Caco-2 (cell line): Measurements from ENCODE around the gene IGSF11. TPM values are rescaled to one million over a fixed set of nuclear protein-coding genes. Genes with fewer than 3 reads are reported as not detected.

ENCODE experiments used
- BruUV-seq: library from RNA; stranded (reverse); fragments of 400-500 nt; replicated peaks from 2 replicates; lab custom pipeline; 2021; lab: Mats Ljungman, UMichigan
- CTCF ChIA-PET: fragments of 300-600 bp; sonication (Branson Sonifier 250); formaldehyde crosslinking; loops from one replicate; lab custom pipeline; 2022; ENCODE audit warnings: antibody characterized with exemption; lab: Charles Lee
- POLR2A ChIA-PET: fragments of 300-600 bp; sonication (Branson Sonifier 250); formaldehyde crosslinking; loops from one replicate; lab custom pipeline; 2022; ENCODE audit warnings: antibody characterized with exemption; lab: Charles Lee
- DNase-seq, 2 experiments: peaks; one replicate each; pipeline versions ENCODE4 v3.0.0 to v3.0.0-alpha.2; 2020 to 2022
- H3K27me3 ChIP-seq: replicated peaks from 2 replicates; pipeline ENCODE4 v1.6.0; 2011; ENCODE audit warnings: low read length; ENCODE audit not compliant: control insufficient read depth, insufficient read depth
- H3K36me3 ChIP-seq: 2 replicates; pipeline ENCODE4 v1.5.1; 2011; ENCODE audit warnings: low read length; ENCODE audit not compliant: control insufficient read depth, insufficient read depth
- H3K4me1 ChIP-seq: fragments of 250-450 bp; sonication (Bioruptor Pico); 2 replicates; pipeline ENCODE4 v1.5.1; 2020; ENCODE audit warnings: mild to moderate bottlenecking
- H3K4me3 ChIP-seq: 2 replicates; pipeline ENCODE4 v1.5.1; 2011; ENCODE audit warnings: low read depth, mild to moderate bottlenecking, control low read depth, low read length
- H3K9me3 ChIP-seq: fragments of 250-450 bp; sonication (Bioruptor Pico); 2 replicates; pipeline ENCODE4 v1.5.1; 2020; ENCODE audit warnings: mild to moderate bottlenecking, moderate library complexity
- H3K27ac Mint-ChIP-seq: one replicate; pipeline ENCODE4 v1.8.0; 2022; ENCODE audit warnings: mixed read lengths; ENCODE audit not compliant: unreplicated experiment
- H3K27me3 Mint-ChIP-seq: one replicate; pipeline ENCODE4 v1.8.0; 2022; ENCODE audit warnings: mixed read lengths; ENCODE audit not compliant: insufficient read depth, unreplicated experiment
- H3K36me3 Mint-ChIP-seq: one replicate; pipeline ENCODE4 v1.8.0; 2022; ENCODE audit warnings: mild to moderate bottlenecking, mixed read lengths; ENCODE audit not compliant: insufficient read depth, unreplicated experiment
- H3K4me1 Mint-ChIP-seq: one replicate; pipeline ENCODE4 v1.8.0; 2022; ENCODE audit warnings: low read depth, mixed read lengths; ENCODE audit not compliant: unreplicated experiment
- H3K4me3 Mint-ChIP-seq: one replicate; pipeline ENCODE4 v1.8.0; 2022; ENCODE audit warnings: mild to moderate bottlenecking, moderate library complexity, mixed read lengths; ENCODE audit not compliant: unreplicated experiment
- H3K9me3 Mint-ChIP-seq: one replicate; pipeline ENCODE4 v1.8.0; 2022; ENCODE audit warnings: mixed read lengths; ENCODE audit not compliant: unreplicated experiment
- intact Hi-C: fragments of 100-400 bp; cut with micrococcal nuclease; formaldehyde crosslinking; loops from one replicate; pipeline ENCODE4 v1.10.0; 2022; ENCODE audit not compliant: unreplicated experiment
- total RNA-seq: library from RNA; stranded (reverse); gene quantifications from 2 replicates; pipeline ENCODE4 v1.2.3, GENCODE V29; 2022
- TF ChIP-seq, protein P1 (sequence below), 2 experiments: fragments of 200-600 bp in 1 of 2; IDR thresholded peaks; 1 replicate in 1 of 2; 2 replicates in 1 of 2; pipeline versions ENCODE4 v1.5.1 to v1.8.0; 2011 to 2022; ENCODE audit warnings: antibody characterized with exemption in 1 of 2, control low read depth in 1 of 2, inconsistent platforms in 1 of 2, low read depth in 1 of 2, low read length in 1 of 2, mild to moderate bottlenecking in 1 of 2, moderate library complexity in 1 of 2; ENCODE audit not compliant: insufficient read depth in 1 of 2, severe bottlenecking in 1 of 2, unreplicated experiment in 1 of 2

Gene IGSF11
- total RNA-seq, 1 experiment from 2014 or later = 0.41 TPM

DNA sequence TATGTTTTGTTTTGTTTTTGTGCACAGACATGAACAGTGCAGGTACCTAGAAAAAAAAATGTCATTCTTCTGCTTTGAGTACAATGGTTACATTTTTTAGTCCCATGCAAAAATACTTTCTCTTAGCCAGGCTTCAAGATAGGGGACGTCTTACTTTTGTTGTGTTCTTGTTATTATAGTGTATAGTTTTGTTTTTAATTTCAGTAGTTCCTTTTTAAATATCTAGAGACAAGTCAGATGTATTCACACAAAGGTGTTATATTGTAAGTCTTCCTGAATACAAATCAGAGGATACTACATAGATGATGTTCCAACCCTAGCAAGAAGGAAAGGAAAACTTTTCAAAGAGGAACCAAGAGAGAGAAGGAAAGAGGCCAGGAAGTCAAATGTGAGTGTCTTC is 28.8 kb upstream of the IGSF11 start:
- CTCF ChIA-PET = no interaction called here
- Histone ChIP-seq H3K36me3 (no peaks in the 10 kb centered on the region), H3K4me3 (no peak overlapping the region), H3K4me1 (no peaks in the 10 kb centered on the region), H3K9me3 (no peaks in the 10 kb centered on the region), H3K27me3 (no peaks in the 10 kb centered on the region)
- no TSS peak for BruUV-seq
- POLR2A ChIA-PET = no interaction called here
- intact Hi-C loops = no loop called here
- Mint-ChIP-seq H3K9me3 (no peaks in the 10 kb centered on the region), H3K36me3 (no peaks in the 10 kb centered on the region), H3K4me1 (no peaks in the 10 kb centered on the region), H3K4me3 (no peak overlapping the region), H3K27ac (no peak overlapping the region), H3K27me3 (peaks cover 4% of the 10 kb centered on the region)
- TF ChIP-seq, protein P1, sequence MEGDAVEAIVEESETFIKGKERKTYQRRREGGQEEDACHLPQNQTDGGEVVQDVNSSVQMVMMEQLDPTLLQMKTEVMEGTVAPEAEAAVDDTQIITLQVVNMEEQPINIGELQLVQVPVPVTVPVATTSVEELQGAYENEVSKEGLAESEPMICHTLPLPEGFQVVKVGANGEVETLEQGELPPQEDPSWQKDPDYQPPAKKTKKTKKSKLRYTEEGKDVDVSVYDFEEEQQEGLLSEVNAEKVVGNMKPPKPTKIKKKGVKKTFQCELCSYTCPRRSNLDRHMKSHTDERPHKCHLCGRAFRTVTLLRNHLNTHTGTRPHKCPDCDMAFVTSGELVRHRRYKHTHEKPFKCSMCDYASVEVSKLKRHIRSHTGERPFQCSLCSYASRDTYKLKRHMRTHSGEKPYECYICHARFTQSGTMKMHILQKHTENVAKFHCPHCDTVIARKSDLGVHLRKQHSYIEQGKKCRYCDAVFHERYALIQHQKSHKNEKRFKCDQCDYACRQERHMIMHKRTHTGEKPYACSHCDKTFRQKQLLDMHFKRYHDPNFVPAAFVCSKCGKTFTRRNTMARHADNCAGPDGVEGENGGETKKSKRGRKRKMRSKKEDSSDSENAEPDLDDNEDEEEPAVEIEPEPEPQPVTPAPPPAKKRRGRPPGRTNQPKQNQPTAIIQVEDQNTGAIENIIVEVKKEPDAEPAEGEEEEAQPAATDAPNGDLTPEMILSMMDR (IDR thresholded peaks at IDR 0.05; ENCODE audit: insufficient read depth in 1 of 2, low read depth in 1 of 2, low read length in 1 of 2, severe bottlenecking in 1 of 2, unreplicated experiment in 1 of 2) = no peak
- DNase-seq = no peak

DNA sequence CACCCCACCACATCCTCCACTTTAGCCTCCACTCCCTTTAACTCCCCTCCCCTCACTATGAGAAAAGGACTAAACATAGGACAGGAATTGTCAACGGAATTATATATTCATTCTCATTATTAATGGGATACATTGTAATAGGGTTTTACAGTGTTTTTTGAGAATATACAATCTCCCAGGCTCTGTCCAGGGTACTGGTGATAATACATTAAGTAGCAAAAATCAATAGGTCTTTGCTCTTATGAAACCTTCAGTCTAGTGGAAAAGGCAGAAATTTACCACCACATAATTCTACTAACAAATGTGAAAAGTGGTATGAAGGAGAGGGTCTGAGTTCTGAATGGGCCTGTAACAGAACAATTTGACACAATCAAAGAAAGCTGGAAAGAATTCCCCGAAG is 28.2 kb upstream of the IGSF11 start:
- H3K9me3 Mint-ChIP-seq = no peaks in the 10 kb centered on the region
- no peaks in the 10 kb centered on the region for H3K9me3 ChIP-seq
- DNase-seq = no peak
- H3K36me3 ChIP-seq = no peaks in the 10 kb centered on the region
- POLR2A ChIA-PET = no interaction called here
- H3K4me3 ChIP-seq = no peak overlapping the region
- peaks cover 4% of the 10 kb centered on the region for H3K27me3 Mint-ChIP-seq
- no peaks in the 10 kb centered on the region for H3K4me1 Mint-ChIP-seq
- no peaks in the 10 kb centered on the region for H3K27me3 ChIP-seq
- TF ChIP-seq, protein P1 (IDR thresholded peaks at IDR 0.05; ENCODE audit: insufficient read depth in 1 of 2, low read depth in 1 of 2, low read length in 1 of 2, severe bottlenecking in 1 of 2, unreplicated experiment in 1 of 2) = no peak
- CTCF ChIA-PET = no interaction called here
- no peak overlapping the region for H3K27ac Mint-ChIP-seq
- BruUV-seq = no TSS peak
- intact Hi-C loops = no loop called here
- no peaks in the 10 kb centered on the region for H3K4me1 ChIP-seq
- H3K36me3 Mint-ChIP-seq = no peaks in the 10 kb centered on the region
- no peak overlapping the region for H3K4me3 Mint-ChIP-seq

DNA sequence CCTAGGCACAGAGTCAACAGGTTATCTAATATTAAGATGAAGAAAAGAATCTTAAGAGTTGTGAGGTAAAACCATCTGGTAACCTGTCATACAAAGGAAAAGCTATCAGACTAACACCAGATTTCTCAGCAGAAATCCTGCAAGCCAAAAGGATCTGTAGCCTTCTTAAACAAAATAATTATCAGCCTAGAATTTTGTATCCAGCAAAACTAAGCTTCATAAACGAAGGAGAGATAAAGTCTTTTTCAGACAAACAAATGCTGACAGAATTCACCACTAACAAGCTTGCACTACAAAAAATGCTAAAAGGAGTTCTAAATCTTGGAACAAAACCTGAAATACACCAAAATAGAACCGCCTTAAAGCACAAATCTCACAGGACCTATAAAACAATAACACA is 9.9 kb upstream of the IGSF11 start:
- intact Hi-C loops = no loop called here
- H3K4me3 Mint-ChIP-seq = no peak overlapping the region
- H3K9me3 ChIP-seq = peaks cover 5% of the 10 kb centered on the region
- H3K36me3 ChIP-seq = no peaks in the 10 kb centered on the region
- H3K4me1 Mint-ChIP-seq = no peaks in the 10 kb centered on the region
- no peaks in the 10 kb centered on the region for H3K36me3 Mint-ChIP-seq
- DNase-seq = no peak
- H3K27me3 ChIP-seq = no peaks in the 10 kb centered on the region
- TF ChIP-seq, protein P1 (IDR thresholded peaks at IDR 0.05; ENCODE audit: insufficient read depth in 1 of 2, low read depth in 1 of 2, low read length in 1 of 2, severe bottlenecking in 1 of 2, unreplicated experiment in 1 of 2) = no peak
- H3K9me3 Mint-ChIP-seq = peaks cover 13% of the 10 kb centered on the region
- ChIA-PET POLR2A (no interaction called here), CTCF (no interaction called here)
- no TSS peak for BruUV-seq
- no peaks in the 10 kb centered on the region for H3K4me1 ChIP-seq
- H3K27me3 Mint-ChIP-seq = peaks cover under 1% of the 10 kb centered on the region
- H3K27ac Mint-ChIP-seq = no peak overlapping the region
- no peak overlapping the region for H3K4me3 ChIP-seq
